Islet of Langerhans (tissue), 1 donor: ENCODE measurements around the gene ARHGAP45.

ENCODE experiments used
- FAIRE-seq: peaks from one replicate; lab custom pipeline; 2011; peaks lifted over from hg19 to GRCh38; lab: Jason Lieb, UNC

Gene ARHGAP45

GRCh38 chr19:1055028-1055425, 11.9 kb upstream of the ARHGAP45 start:
- FAIRE-seq = no peak

DNA sequence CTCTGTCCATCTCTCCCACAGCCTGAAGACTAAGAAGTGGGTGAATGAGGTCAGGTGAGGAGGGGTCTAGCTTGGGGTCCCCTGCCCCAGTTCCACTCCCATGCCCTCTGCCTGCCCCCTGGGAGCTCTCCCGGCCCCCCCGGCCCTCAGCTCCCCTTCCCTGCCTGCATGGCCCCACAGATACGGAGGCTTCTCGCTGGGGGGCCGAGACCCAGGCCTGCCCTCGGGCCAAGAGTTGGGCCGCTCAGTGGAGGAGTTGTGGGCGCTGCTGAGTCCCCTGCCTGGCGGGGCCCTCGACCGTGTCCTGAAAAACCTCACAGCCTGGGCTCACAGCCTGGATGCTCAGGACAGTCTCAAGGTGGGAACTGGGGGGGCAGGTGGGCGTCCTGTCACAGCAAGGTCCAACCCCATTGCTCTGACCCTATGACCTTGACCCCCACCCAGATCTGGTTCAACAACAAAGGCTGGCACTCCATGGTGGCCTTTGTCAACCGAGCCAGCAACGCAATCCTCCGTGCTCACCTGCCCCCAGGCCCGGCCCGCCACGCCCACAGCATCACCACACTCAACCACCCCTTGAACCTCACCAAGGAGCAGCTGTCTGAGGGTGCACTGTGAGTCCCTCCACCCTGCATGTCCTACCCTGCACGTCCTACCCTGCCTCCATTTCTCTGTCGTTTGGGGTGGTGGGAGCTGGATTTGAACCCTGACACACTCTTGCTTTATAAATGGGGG, 10.9 kb upstream of the ARHGAP45 start:
- no peak for FAIRE-seq

DNA sequence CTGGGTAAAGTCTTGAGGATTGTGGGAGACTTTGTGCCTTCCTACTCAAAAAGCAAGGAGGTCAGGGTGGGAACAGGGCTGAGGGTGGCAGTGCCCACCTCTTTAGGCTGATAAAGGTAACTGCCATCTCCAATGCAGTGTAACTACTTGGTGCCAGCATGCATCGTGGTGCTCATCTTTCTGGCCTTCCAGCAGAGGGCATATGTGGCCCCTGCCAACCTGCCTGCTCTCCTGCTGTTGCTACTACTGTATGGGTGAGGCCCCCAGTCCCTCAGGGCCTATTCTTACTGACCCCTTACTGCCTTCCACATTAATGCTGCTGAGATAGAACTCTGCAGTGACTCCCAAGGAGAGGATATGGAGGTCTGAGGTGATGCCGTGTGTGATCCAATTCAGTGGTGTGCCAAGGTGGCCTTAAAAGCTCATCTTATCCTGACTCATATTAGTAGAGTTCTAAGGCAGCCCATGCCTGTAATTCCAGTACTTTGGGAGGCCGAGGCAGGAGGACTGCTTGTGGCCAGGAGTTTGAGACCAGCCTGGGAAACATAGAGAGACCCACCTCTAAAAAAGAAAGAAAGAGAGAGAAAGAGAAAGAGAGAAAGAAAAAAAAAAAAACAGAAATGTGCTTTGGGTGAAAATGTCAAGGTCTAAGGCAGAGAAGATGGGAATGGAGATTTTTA, 9.7 kb upstream of the ARHGAP45 start:
- FAIRE-seq = no peak

GRCh38 chr19:1058112-1058511, 8.9 kb upstream of the ARHGAP45 start:
- no peak for FAIRE-seq

- FAIRE-seq = no peak
These were observed 6.3 kb upstream of the ARHGAP45 start for GRCh38 chr19:1060689-1061088.

DNA sequence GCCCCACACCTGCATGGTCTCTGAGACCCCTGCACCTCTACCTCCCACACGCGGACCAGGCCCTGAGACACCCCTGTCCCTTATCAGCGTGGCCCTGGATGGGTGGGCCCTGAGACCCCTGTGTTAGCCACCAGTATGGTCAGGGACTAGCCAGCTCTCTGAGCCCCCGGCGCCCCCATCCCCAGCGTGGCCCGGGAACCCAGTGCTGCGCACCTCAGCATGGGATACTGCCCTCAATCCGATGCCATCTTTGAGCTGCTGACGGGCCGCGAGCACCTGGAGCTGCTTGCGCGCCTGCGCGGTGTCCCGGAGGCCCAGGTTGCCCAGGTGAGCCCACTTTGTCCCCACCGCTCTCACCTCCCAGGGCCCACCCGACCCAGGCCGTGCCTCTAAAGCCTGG, 5.0 kb upstream of the ARHGAP45 start:
- no peak for FAIRE-seq

- no peak for FAIRE-seq
These were observed 4.5 kb upstream of the ARHGAP45 start for GRCh38 chr19:1062387-1063029.

DNA sequence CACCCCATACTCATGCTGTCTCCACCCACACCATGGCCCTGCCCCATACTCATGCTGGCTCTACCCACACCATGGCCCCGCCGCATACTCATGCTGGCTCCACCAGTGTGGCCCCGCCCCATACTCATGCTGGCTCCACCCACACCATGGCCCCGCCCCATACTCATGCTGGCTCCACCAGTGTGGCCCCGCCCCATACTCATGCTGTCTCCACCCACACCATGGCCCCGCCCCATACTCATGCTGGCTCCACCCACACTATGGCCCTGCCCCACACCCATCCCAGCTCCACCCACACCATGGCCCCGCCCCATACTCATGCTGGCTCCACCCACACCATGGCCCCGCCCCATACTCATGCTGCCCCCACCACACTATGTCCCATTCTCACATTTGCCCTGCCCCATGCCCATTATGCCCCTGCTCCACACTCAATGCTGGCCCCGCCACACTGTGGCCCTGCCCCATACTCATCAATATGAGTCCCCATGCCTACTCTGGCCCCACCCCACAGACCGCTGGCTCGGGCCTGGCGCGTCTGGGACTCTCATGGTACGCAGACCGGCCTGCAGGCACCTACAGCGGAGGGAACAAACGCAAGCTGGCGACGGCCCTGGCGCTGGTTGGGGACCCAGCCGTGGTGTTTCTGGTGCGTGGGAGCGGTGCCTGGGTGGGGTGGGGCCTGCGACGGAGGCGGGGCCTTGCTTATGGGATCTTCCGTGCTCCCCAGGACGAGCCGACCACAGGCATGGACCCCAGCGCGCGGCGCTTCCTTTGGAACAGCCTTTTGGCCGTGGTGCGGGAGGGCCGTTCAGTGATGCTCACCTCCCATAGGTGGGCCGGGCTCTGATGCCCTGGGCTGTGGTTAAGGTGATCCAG, 3.7 kb upstream of the ARHGAP45 start:
- no peak for FAIRE-seq

DNA sequence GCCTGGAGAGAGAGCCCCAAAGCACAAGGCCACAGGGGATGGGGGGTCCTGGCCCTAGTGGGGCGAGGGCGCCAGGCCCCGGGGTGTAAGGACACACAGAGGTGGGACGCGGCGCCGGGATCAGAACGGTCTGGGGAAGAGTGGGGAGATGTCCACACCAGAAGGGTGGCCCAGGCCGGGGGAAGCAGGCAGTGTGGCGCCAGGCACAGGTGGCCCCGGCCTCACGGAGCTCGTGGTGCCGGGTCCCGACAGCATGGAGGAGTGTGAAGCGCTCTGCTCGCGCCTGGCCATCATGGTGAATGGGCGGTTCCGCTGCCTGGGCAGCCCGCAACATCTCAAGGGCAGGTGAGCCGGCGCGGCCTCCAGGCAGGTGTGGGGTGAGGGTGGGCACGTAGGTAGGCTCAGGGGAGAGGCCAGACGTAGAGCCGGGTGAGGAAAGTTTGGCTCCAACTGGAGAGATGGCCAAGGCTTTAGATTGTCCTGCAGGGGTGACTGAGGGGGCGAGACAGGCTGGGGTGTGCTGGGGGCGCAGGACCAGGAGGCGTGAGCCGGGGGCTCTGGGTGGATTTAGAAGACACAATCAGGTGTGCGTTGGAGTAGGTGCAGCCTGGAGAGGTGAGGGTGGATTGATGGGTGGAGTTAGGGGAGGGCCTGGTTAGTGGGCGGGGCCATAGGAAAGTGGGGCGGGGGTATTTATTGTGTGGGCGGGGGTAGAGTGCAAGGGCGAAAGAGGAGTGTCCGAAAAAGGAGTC, 2.9 kb upstream of the ARHGAP45 start:
- no peak for FAIRE-seq

GRCh38 chr19:1064661-1065605, 2.0 kb upstream of the ARHGAP45 start:
- no peak for FAIRE-seq

- no peak for FAIRE-seq
These were observed 1.3 kb upstream of the ARHGAP45 start for GRCh38 chr19:1065606-1066109.

DNA sequence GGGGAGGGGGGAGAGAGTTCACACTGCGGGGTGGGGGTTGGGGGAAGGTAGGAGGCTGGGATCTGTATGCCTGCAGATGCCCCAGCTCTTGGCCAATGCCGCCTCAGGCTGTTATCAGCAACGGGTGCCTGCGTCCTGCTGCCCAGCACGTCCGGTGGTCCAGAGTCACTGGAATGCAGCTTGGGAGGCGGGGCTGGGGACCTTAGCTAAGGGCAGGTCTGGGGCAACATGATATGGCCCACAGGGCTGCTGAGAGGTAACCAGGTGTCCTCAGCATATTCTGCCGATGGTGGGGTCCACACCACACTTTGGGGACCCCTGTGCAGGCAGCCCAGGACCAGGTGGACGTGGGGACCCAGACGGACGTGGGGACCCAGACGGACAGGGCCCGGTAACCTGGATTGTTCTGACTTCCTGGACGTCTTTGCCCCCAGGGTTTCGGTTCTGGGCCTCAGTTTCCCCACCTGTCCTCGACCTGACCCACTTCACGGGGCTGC, 668 bp upstream of the ARHGAP45 start:
- no peak for FAIRE-seq

GRCh38 chr19:1067341-1067957, 482 bp downstream of the ARHGAP45 start:
- no peak for FAIRE-seq

DNA sequence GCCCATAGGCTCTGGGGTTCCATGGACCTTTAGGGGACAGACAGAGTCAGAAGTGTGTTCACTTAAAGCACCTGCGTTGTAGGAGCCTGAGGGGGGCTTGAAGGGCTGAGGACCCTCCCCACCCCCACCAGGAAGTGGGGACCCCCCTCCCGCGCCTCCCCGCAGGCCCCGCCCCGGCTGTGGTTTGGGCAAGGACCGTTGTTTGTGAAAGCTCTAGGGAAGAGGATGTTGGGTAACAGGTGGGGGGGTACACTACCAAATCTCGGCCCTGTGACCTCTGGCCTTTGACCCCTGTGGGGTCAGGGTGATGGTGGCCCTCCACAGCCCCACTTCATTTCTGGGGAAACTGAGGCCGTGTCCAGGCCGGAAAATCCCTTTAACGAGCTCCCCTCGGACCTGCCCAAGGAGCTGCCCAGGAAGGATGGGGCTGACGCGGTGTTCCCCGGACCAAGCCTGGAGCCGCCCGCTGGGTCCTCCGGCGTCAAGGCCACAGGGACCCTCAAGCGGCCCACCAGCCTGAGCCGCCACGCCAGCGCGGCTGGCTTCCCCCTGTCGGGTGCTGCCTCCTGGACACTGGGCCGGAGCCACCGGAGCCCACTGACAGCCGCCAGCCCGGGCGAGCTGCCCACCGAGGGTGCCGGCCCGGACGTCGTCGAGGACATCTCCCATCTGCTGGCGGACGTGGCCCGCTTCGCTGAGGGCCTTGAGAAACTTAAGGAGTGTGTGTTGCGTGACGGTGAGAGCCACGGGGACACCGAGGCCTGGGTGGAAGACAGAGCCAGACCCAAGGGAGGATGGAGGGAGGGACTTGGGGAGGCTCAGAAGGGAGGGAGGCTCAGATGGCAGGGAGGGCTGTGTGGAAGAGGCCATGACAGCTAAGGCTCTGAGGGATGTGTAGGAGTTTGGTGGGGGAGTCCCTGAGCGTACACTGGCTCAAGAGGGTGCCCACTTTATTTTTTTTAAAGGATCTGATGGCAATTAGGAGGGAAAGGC, 1.3 kb downstream of the ARHGAP45 start:
- FAIRE-seq = no peak

DNA sequence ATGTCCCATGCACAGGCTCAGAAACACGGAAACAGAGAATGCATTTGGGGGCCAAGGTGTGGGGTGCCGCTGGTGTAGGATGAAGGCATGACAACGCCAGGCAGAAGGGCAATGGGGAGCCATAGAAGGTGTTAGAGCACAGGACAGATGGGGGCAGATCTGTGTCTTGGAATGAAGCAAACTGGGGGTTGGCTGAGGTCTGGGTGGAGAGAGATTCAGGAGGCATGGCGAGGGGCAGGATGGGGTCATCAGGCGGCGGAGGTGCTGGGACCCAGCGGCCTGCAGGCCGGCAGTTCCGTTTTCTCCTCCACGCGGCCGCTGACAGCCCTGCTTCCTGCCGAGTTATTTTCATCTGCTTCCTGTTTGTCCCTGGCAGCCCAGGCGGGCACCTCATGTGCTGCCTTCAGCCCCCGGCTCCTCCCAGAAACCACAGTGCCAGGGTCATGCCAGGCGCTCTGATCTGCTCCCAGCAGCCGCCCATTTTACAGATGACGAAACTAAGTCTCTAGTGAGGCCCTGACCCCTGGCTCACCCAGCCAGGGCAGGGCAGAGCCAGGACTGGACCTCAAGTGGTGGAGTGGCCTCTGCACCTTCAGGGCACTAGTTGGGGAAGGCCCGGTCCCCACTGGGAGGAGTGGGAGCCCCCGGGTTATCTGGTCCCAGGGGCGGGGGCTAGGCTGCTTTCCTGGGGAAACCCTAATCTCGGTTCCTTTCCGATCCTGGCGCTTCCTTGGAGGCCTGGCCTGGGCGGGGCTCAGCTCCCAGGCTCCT, 2.2 kb downstream of the ARHGAP45 start:
- no peak for FAIRE-seq

GRCh38 chr19:1070576-1070930, 3.6 kb downstream of the ARHGAP45 start:
- FAIRE-seq = no peak

DNA sequence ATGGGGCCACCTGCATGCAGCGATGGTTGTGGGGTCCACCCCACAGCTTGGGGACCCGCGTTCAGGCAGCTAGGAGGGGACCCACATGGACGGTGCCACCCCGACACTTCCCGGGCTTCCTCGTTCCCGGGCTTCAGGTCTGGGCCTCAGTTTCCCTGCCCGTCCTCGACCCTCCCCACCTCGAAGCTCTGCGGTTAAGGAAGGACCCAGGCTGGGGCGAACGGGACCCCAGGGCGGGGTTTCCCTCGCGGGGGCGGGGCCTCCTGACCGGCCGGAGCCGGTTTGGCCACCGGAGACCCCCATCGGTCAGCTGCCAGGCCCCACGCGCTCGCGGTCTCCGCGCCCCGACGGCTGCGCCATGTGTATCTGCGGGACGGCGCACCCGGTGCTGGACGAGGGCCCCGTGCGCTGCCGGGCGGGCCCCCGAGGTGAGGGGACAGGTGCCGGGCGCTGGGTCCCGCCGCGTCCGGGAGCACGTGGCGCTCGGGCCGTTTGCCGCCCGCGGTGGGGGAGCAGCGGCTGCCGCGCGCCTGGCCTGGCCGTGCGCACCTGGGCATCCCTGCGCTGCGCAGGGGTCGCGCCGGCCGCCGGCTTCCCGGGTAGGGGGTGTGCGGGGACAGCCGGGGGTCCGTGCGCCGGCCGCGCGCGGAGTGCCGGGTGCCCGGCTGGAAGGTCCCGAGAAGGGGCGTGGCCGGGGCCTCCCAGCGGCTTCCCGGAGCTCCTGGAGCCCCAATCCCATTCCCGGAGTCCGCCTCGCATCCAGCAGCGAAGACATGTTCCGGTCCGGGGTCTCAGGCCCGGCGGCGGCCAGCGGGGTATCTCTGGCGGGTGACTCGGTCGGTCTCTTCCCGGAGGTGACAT, 4.2 kb downstream of the ARHGAP45 start:
- no peak for FAIRE-seq
